GM18861 (cell line): ENCODE results near the gene SUGCT.

Experiments
- ATAC-seq: cut with Tn5 transposase; IDR thresholded peaks from one replicate; pipeline ENCODE4 v1.9.1; 2021; ENCODE audit not compliant: unreplicated experiment

Gene SUGCT

GRCh38 chr7:40506158-40506557 is 371.4 kb downstream of the SUGCT start:
- no peak for ATAC-seq

- ATAC-seq, result no peak
These were observed 372.4 kb downstream of the SUGCT start for GRCh38 chr7:40507166-40507565.

DNA sequence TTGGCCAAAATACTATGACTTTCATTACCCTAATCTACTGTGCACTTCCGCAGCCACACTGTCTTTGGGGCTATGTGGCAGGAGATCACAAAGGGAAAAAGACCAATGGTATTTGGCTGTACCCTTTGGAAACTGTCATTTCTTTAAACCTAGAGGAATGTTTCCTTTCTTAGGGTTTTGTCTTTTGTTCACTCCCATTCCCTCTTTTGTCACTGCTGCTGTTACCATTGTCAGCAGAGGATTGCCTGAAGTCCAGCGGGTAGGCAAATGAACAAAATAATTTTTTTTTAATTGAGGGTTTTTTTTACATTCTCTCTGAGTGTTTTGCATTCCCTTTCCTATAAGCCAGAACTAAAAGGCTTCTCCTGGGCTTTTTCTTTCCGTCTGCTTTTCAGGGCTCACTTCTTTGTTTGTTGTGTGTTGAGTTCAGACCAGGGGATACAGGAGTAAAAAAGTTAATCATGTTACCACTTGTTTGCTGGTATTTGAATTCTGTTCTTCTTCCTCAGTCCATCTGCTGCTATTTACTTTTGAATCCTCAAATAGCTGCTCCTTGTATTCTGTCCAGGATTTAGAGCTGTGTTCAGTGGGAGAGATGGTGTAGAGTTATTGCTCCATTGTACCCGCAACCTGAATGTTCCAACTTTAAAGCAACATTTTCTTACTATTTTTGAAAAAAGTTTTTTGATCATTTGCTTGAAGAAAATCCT is 374.6 kb downstream of the SUGCT start:
- no peak for ATAC-seq

- ATAC-seq, result no peak
These were observed 381.6 kb downstream of the SUGCT start for GRCh38 chr7:40516376-40516775.

GRCh38 chr7:40519009-40519408 is 384.2 kb downstream of the SUGCT start:
- ATAC-seq, result no peak

DNA sequence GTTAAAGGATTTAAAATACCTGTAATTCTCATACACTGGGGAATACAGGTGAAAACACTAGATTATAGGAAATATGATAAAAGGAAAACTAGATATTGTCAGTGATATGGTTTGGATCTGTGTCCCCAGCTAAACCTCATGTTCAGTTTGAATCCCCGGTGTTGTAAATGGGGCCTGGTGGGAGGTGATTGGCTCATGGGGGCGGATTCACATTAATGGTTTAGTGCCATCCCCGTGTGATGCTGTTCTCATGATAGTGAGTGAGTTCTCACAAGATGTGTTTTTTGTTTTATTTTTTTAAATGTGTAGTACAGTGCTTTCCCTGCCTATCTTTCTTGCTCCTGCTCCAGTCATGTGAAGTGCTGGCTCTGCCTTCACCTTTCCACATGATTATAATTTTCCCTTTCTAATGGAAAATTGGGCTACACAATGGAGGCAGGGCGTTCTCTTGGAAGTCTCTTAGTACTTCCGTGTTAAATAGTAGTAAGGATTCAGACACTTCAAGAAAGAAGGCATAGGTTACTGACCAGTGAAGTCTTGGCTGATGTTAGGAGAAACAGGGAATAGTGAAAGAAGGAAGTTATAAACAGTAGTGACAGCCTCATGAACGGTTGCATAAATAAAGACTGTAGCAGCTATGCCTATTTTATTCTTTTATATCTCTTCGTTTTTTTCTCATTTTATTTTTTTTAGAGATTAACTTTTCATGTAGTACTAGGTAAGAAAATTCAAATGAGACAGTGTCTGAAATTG is 386.4 kb downstream of the SUGCT start:
- no peak for ATAC-seq

DNA sequence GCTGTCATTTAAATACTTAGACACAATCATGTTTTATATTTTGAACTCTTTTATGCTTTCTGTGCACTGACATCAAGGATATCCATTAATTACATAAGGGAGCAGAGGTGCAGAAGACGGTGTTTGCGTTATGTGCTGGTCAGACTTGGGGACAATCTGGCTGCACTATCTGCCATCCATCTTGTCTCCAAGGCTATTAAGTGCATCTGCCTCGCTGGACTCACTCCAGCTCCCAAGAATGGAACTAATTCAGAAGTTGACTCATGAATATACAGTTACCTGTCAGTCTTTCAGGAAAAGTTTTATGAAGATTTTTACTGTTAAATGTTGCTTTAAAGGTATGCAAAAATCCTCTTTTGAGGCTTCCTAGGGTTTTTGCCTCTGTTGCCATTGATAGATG is 391.0 kb downstream of the SUGCT start:
- ATAC-seq, result no peak

DNA sequence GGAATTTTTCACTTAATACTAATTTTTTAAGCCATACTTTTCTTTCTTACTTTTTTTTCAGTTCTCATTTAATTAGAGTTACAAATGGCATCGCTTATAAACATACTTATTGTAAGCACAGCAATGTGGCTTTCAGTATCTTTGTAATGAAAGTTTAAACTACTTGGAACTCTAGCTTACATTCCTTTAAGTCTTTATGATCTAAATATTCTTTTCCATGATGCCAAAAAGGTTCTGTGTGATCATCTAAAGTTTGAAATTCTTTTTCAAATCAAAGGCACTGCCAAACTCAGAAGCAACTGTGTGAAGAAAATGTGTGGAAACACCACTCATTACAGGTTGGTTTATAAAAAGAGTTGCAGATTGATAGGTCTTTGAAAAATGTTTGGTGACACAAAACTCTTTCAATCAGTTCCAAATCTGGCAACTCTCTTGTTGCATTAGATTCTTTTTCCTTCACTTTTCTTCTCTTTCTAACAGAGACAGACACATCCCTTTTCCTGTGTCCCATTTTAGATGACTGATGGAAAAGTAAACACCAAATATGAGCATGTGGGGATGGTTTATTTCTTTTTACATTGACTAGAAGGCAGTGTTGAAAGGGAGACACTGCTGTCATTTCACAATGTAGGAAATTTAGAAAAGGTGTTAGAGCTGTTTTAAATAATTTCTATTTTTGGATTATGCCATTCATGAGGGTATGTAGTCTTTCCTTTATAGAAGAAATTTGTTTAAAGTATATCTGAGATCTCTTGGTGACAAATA is 392.3 kb downstream of the SUGCT start:
- no peak for ATAC-seq

DNA sequence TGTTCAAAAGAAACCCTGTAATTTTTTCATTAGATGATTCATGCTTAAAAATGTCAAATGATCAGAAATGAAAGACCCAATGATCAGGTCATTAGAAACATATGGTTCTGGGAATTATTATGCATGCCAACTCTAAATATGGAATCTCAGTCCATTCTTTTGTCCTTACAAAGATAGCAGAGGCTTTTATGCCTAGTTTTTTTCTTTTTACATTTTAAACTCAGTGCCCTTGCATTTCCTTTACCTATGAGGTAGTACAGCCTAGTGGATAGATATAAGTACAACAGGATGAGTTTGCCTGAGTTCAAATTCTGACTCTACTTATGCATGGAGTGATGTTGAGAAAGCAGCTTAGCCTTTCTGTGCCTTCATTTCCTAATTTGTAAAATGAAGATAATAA is 392.9 kb downstream of the SUGCT start:
- no peak for ATAC-seq

GRCh38 chr7:40530292-40530691 is 395.5 kb downstream of the SUGCT start:
- ATAC-seq, result no peak

- no peak for ATAC-seq
These were observed 397.2 kb downstream of the SUGCT start for GRCh38 chr7:40531956-40532355.

DNA sequence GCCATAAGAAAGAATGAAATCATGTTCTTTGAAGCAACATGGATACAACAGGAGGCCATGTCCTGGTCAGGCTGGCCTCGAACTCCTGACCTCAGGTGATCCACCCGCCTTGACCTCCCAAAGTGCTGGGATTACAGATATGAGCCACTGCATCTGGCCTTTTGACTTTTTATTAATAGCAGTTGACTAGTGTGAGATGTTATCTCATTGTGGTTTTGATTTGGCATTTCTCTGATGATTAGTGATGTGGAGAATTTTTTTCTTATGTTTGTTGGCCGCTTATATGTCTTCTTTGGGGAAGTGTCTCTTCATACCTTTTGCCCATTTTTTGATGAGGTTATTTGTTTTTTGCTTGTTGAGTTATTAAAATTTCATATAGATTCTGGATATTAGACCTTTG is 400.9 kb downstream of the SUGCT start:
- ATAC-seq, result no peak

DNA sequence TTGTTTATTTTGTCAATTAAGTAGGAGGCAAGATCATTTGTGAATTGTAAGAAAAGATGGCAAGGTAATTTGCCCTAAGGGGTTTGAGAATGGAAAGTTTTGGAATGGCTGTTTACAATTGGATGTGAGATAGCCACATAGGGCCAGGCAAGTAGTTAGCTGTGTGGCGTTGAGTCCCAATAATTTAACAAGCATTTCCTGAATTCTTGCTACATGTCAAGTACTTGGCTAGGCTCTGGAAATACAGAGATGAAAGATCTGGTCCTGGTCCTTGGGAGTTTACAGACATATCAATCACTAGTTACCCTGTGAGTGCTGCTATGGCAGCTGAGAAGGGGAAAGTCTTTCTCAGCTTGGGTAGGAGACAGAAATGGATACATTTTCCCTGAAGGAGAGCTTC is 401.6 kb downstream of the SUGCT start:
- ATAC-seq, result no peak

DNA sequence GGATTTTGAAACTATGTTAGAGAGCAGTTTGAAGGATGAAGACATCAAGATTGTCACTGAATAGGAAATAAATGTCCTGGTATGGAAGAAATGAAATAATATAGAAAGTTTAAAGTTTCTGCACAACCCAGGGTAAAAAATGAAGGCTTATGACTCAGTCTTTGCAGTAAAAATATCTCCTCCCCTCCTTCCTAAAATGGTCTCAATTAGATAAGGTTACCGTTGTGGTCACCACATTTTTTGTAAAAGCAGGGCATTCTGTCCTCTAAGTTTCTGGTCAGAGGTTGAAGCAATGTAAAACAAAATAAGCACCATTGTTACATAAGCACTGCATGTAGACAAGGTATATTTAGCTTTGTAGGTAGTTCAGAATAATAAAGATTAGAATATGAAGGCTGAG is 403.5 kb downstream of the SUGCT start:
- ATAC-seq, result no peak

- ATAC-seq, result no peak
These were observed 406.5 kb downstream of the SUGCT start for GRCh38 chr7:40541336-40541735.

DNA sequence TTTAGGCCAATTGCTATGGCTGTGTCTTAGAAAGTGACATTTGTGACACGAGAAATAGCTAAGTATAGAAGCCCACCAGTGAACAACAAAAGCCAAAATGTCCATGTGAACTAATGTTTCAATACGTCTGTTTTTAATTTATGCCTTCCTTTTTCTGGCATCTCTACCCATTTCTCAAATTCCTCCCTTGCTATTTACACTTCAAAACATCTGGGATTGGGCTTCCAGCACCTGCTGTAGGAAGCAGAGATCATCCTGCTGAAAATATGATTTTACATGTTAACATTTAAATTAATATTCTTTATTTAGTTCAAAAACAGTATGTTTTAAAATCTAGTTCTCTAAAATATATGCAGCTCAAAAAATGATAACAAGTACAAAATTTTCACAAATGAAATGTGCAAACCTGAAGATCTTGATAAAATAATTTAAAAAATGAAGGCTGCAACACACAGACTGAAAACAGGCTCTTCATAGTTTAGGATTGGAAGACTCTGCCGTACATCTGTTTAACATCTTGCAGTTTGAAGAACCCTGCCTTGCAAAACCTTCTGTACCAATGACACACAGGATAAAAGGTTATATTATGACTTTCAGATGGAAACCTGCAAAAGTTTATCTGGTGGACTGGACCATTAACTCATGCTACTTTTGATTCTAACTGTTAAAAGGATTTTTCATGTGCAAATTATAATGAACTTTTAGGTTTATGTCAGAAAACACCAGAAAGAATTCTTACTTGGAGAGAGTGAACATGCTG is 408.4 kb downstream of the SUGCT start:
- ATAC-seq, result no peak

- no peak for ATAC-seq
These were observed 409.5 kb downstream of the SUGCT start for GRCh38 chr7:40544221-40544723.

GRCh38 chr7:40544871-40545303 is 410.1 kb downstream of the SUGCT start:
- ATAC-seq, result no peak

DNA sequence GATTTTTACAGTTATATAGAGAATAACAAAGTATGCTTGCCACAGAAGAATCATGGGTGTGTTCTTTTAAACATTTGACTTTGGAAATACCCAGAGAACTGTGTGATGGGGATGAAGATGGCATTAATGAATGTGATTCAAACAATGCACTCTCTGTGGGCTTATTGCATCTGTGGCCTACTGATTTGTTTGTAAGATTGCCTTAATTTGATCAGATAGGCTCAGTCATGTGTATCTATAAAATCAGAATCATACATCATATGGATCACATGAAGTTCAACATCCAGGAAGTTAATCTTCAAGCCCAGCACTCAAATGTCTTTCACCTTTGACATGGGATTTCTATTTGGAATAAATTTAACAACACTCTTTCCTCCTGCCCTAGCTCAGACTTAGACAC is 410.9 kb downstream of the SUGCT start:
- ATAC-seq, result no peak

DNA sequence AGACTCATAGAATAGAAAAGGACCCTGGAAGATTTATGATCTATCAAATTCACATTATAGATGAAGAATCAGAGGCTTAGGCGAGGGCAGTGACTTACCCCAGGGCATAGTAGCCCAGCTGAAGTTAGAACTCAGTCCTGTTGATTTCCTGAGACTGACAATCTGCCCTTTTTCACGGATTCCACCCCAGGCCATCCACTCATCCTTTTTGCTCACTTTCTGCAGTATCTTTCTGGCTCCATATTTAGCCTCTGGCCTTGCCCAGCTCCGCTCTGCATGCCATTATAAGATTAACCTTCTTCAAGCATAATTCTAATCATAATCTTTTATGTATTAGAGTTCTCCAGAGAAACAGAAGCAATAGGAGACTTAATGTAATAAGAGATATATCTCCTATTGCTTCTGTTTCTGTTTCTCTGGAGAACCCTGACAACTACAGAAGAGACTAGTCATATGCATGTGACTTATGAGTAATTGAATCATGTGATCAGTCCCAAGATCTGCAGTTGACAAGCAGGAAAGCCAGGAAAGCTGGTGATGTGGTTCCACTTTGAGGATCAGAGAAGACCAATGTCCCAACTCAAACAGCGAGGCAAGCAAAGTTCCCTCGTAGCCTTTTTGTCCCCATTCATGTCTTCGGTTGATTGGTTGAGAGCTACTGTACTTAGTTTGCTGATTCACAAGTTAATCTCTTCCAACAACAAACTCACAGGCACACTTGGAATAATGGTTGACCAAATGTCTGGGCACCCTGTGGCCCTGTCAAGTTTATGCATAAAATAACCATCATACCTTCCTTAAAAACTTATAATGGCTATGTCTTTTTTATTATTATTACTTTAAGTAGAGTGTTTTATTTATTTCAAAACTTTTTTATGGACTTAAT is 412.1 kb downstream of the SUGCT start:
- ATAC-seq, result no peak
